Keratinocyte (primary cell): ENCODE results near the gene RNF38. TPM values are rescaled to one million over a fixed set of nuclear protein-coding genes. Genes with fewer than 3 reads are reported as not detected.
"Not testable (repeated sequence)": the region's sequence is repeated elsewhere in the genome, so short reads cannot be mapped to it uniquely, and the experiment has no call there.

ENCODE experiments used
- DNase-seq: peaks from one replicate; pipeline ENCODE4 v3.0.0-alpha.2; 2011; ENCODE audit warnings: low read depth, missing footprints, low spot score
- FAIRE-seq: peaks from 2 replicates; lab custom pipeline; 2011; peaks lifted over from hg19 to GRCh38; lab: Jason Lieb, UNC
- H2AFZ ChIP-seq: 2 replicates; pipeline ENCODE4 v1.6.0; 2012; ENCODE audit warnings: low read length, control low read depth, inconsistent platforms; ENCODE audit not compliant: control insufficient read depth
- H3K27ac ChIP-seq: 2 replicates; pipeline ENCODE4 v1.5.1; 2011; ENCODE audit warnings: low read length; ENCODE audit not compliant: control insufficient read depth, insufficient read depth
- H3K27me3 ChIP-seq: 3 replicates; pipeline ENCODE4 v1.6.0; 2011; ENCODE audit warnings: low read length; ENCODE audit not compliant: control insufficient read depth, insufficient read depth; ENCODE audit errors: extremely low read depth
- H3K36me3 ChIP-seq, 2 experiments: 2 replicates in 1 of 2; 3 replicates in 1 of 2; pipeline ENCODE4 v1.5.1; 2011; ENCODE audit warnings: low read length in 2 of 2, mild to moderate bottlenecking in 1 of 2; ENCODE audit not compliant: control insufficient read depth in 2 of 2, insufficient read depth in 2 of 2; ENCODE audit errors: extremely low read depth in 1 of 2
- H3K4me1 ChIP-seq: 3 replicates; pipeline ENCODE4 v1.5.1; 2011; ENCODE audit warnings: low read length; ENCODE audit not compliant: control insufficient read depth, insufficient read depth; ENCODE audit errors: extremely low read depth
- H3K4me2 ChIP-seq: 3 replicates; pipeline ENCODE4 v1.6.0; 2011; ENCODE audit warnings: low read depth, low read length; ENCODE audit not compliant: control insufficient read depth, insufficient read depth; ENCODE audit errors: extremely low read depth
- H3K4me3 ChIP-seq, 3 experiments: fragments of 200-600 bp in 1 of 3; sonication (generic) in 1 of 3; 2 replicates in 2 of 3; 3 replicates in 1 of 3; pipeline ENCODE4 v1.5.1; 2011 to 2016; ENCODE audit warnings: low read length in 3 of 3, mild to moderate bottlenecking in 3 of 3, control low read depth in 2 of 3, inconsistent platforms in 1 of 3, low read depth in 1 of 3, mixed read lengths in 1 of 3, mixed run types in 1 of 3, moderate library complexity in 1 of 3; ENCODE audit not compliant: control insufficient read depth in 2 of 3, insufficient read depth in 2 of 3; ENCODE audit errors: extremely low read depth in 1 of 3
- H3K79me2 ChIP-seq: 2 replicates; pipeline ENCODE4 v1.6.0; 2012; ENCODE audit warnings: low read length; ENCODE audit not compliant: control insufficient read depth, insufficient read depth
- H3K9ac ChIP-seq: 3 replicates; pipeline ENCODE4 v1.6.0; 2011; ENCODE audit warnings: low read length; ENCODE audit not compliant: control insufficient read depth, insufficient read depth; ENCODE audit errors: extremely low read depth
- H3K9me1 ChIP-seq: 3 replicates; pipeline ENCODE4 v1.6.0; 2011; ENCODE audit warnings: low read length; ENCODE audit not compliant: control insufficient read depth, insufficient read depth; ENCODE audit errors: extremely low read depth
- H3K9me3 ChIP-seq: 2 replicates; pipeline ENCODE4 v1.5.1; 2012; ENCODE audit warnings: low read depth, low read length; ENCODE audit not compliant: control insufficient read depth
- H4K20me1 ChIP-seq: 3 replicates; pipeline ENCODE4 v1.6.0; 2011; ENCODE audit warnings: low read length; ENCODE audit not compliant: control insufficient read depth, insufficient read depth; ENCODE audit errors: extremely low read depth
- EZH2 ChIP-seq: IDR thresholded peaks from one replicate; pipeline ENCODE4 v1.6.1; 2012; ENCODE audit warnings: inconsistent platforms, mild to moderate bottlenecking, low read length, moderate library complexity
- dilution Hi-C: fragments of 300-500 bp; cut with MboI; formaldehyde crosslinking; loops from one replicate; pipeline ENCODE4 v1.7.0; 2020; ENCODE audit warnings: low sequenced_read_pairs; ENCODE audit not compliant: extremely low pct_ligation_motif_present
- polyA plus RNA-seq, 5 experiments: library from polyadenylated mRNA; depleted of rRNA in 3 of 5; stranded (reverse) in 3 of 5; stranded (forward) in 1 of 5; unstranded in 1 of 5; fragments of >200 nt; gene quantifications; 1 replicate in 1 of 5; 2 replicates in 3 of 5; 3 replicates in 1 of 5; pipeline versions ENCODE4 v1.2.1 to v1.2.3, GENCODE V29; 2011 to 2012; ENCODE audit warnings: missing spikeins in 2 of 5, low read depth in 1 of 5, low replicate concordance in 1 of 5
- TF ChIP-seq, protein P1 (sequence below), 3 experiments: IDR thresholded peaks in 1 of 3; conservative IDR thresholded peaks in 1 of 3; optimal IDR thresholded peaks in 1 of 3; 2 replicates in 2 of 3; 3 replicates in 1 of 3; pipeline versions ENCODE3 to v1.5.1; 2011; ENCODE audit warnings: low read length in 3 of 3, mild to moderate bottlenecking in 3 of 3, moderate library complexity in 2 of 3, control low read depth in 1 of 3, inconsistent platforms in 1 of 3; ENCODE audit not compliant: insufficient read depth in 2 of 3; ENCODE audit errors: extremely low read depth in 1 of 3

RNF38 gene
- polyA plus RNA-seq, 1 donor (not counting 4 experiments of a cell fraction or from before 2014, with no cell fraction given), result 12.5 TPM

DNA sequence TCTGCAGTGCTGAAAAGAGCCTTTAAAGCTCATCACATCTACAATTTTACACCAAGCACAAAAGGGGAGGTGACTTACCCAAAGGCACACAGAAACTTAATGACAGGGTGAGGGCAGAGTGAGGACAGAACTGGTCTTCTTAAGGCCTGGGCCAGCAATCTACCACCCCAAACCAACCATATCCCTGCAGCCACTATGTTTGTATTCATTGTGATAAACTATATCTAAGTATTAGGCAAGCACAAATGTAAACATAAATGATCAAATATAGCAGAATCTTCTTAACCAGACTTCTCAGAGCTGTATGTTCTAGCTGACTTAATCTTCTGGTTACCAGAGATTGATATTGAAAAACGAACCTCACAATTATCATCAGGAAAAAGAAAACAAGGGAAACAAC lies 47.9 kb upstream of the RNF38 start:
- TF ChIP-seq, protein P1, sequence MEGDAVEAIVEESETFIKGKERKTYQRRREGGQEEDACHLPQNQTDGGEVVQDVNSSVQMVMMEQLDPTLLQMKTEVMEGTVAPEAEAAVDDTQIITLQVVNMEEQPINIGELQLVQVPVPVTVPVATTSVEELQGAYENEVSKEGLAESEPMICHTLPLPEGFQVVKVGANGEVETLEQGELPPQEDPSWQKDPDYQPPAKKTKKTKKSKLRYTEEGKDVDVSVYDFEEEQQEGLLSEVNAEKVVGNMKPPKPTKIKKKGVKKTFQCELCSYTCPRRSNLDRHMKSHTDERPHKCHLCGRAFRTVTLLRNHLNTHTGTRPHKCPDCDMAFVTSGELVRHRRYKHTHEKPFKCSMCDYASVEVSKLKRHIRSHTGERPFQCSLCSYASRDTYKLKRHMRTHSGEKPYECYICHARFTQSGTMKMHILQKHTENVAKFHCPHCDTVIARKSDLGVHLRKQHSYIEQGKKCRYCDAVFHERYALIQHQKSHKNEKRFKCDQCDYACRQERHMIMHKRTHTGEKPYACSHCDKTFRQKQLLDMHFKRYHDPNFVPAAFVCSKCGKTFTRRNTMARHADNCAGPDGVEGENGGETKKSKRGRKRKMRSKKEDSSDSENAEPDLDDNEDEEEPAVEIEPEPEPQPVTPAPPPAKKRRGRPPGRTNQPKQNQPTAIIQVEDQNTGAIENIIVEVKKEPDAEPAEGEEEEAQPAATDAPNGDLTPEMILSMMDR (optimal IDR thresholded peaks at IDR 0.05 in 1 of 3, IDR thresholded peaks at IDR 0.05 in 1 of 3, conservative IDR thresholded peaks at IDR 0.05 in 1 of 3; ENCODE audit: extremely low read depth in 1 of 3, insufficient read depth in 2 of 3, low read length in 3 of 3), result no peak
- TF ChIP-seq EZH2, result no peak
- Histone ChIP-seq H3K4me2 (no peak overlapping the region), H4K20me1 (no peaks in the 10 kb centered on the region), H3K79me2 (peaks cover 6% of the 10 kb centered on the region), H3K36me3 (peaks cover 0 to 3% of the 10 kb centered on the region in 2 experiments), H3K9ac (no peak overlapping the region), H3K27ac (no peak overlapping the region), H2AFZ (no peak overlapping the region), H3K4me1 (peaks cover 7% of the 10 kb centered on the region), H3K4me3 (no peak overlapping the region), H3K27me3 (no peaks in the 10 kb centered on the region), H3K9me1 (no peaks in the 10 kb centered on the region), H3K9me3 (no peaks in the 10 kb centered on the region)
- DNase-seq (no peak), FAIRE-seq (no peak)
- dilution Hi-C loops, result no loop called here

DNA sequence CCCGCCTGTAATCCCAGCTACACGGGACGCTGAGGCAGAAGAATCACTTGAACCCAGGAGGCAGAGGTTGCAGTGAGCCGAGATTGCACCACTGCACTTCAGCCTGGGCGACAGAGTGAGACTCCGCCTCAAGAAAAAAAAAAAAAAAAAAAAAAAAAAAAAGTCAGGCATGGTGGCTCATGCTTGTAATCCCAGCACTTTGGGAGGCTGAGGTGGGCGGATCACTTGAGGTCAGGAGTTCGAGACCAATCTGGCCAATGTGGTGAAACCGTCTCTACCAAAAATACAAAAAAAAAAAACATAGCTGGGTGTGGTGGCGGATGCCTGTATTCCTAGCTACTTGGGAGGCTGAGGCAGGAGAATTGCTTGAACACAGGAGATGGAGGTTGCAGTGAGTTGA lies 46.6 kb upstream of the RNF38 start:
- H2AFZ ChIP-seq, dilution Hi-C loops, H3K9ac ChIP-seq, H3K27me3 ChIP-seq, H3K4me2 ChIP-seq, FAIRE-seq, H3K9me1 ChIP-seq, DNase-seq, H3K4me1 ChIP-seq, H3K27ac ChIP-seq, H4K20me1 ChIP-seq, H3K36me3 ChIP-seq, H3K4me3 ChIP-seq, H3K9me3 ChIP-seq: not testable (repeated sequence)
- peaks cover 11% of the 10 kb centered on the region for H3K79me2 ChIP-seq

DNA sequence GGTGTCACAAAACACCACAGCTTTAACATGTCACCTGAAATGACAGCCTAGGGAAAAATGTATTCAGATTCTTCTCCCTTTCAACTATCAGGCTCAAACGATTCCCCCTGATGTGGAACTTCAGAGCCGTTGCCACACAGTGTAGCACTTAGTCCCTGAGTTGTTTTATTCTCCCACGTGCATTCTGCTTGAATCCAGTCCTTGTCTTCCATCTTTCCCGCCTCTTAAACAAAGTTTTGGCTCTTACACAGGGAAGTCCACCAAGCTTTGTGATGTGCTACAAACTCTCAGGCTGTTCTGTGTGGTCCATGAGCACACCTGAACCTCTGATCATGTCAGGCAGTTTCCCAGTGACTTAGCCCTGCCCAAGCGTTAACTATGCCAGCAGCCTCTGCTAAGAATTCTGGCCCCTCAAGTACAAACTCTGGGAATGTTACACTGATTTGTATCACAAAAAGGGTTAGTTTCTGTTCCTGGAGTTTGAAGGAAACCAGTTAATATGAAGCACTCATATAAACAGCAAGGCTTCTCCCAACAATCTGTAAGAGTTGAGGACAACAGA lies 45.8 kb upstream of the RNF38 start:
- H2AFZ ChIP-seq, result no peak overlapping the region
- H3K4me3 ChIP-seq, result no peak overlapping the region
- H3K27me3 ChIP-seq, result no peaks in the 10 kb centered on the region
- dilution Hi-C loops, result no loop called here
- FAIRE-seq (no peak), DNase-seq (no peak)
- TF ChIP-seq EZH2, result no peak
- TF ChIP-seq, protein P1 (optimal IDR thresholded peaks at IDR 0.05 in 1 of 3, IDR thresholded peaks at IDR 0.05 in 1 of 3, conservative IDR thresholded peaks at IDR 0.05 in 1 of 3; ENCODE audit: extremely low read depth in 1 of 3, insufficient read depth in 2 of 3, low read length in 3 of 3), result no peak
- peaks cover 0 to 3% of the 10 kb centered on the region in 2 experiments for H3K36me3 ChIP-seq
- H3K79me2 ChIP-seq, result peaks cover 12% of the 10 kb centered on the region
- H3K9me3 ChIP-seq, result no peaks in the 10 kb centered on the region
- H3K9ac ChIP-seq, result no peak overlapping the region
- no peaks in the 10 kb centered on the region for H3K9me1 ChIP-seq
- no peak overlapping the region for H3K4me2 ChIP-seq
- peaks cover 7% of the 10 kb centered on the region for H3K4me1 ChIP-seq
- no peaks in the 10 kb centered on the region for H4K20me1 ChIP-seq
- H3K27ac ChIP-seq, result no peak overlapping the region
